Gastrocnemius medialis (tissue), 4 donors: Measurements from ENCODE around the gene GPR153. TPM values are rescaled to one million over a fixed set of nuclear protein-coding genes. Genes with fewer than 3 reads are reported as not detected.

Experiments used
- ATAC-seq, 2 donors: fragments of 150-250 bp; one replicate each; pipeline ENCODE4 v1.9.1; 2016
- DNase-seq, 2 donors: peaks; one replicate each; pipeline ENCODE4 v3.0.0-alpha.2; 2019
- H3K27ac ChIP-seq, 4 donors: fragments of 200-600 bp; sonication (generic); 1 replicate in 1 of 4; 2 replicates in 3 of 4; pipeline ENCODE4 v1.5.1; 2016 to 2018; ENCODE audit warnings: mild to moderate bottlenecking in 2 of 4, moderate library complexity in 1 of 4
- H3K27me3 ChIP-seq, 3 donors: fragments of 200-600 bp; sonication (generic) in 2 of 3; 1 replicate in 1 of 3; 2 replicates in 2 of 3; pipeline versions ENCODE4 v1.5.1 to v1.6.0; 2016 to 2019; ENCODE audit warnings: mild to moderate bottlenecking in 1 of 3, moderate library complexity in 1 of 3
- H3K36me3 ChIP-seq, 2 donors: fragments of 200-600 bp; sonication (generic) in 1 of 2; one replicate each; pipeline ENCODE4 v1.5.1; 2017 to 2018
- H3K4me1 ChIP-seq, 2 donors: fragments of 200-600 bp; sonication (generic) in 1 of 2; one replicate each; pipeline ENCODE4 v1.5.1; 2016 to 2017; ENCODE audit warnings: mild to moderate bottlenecking in 2 of 2
- H3K4me3 ChIP-seq, 4 donors: fragments of 200-600 bp; sonication (generic) in 3 of 4; 1 replicate in 1 of 4; 2 replicates in 3 of 4; pipeline ENCODE4 v1.5.1; 2016 to 2019; ENCODE audit warnings: mild to moderate bottlenecking in 2 of 4
- H3K9me3 ChIP-seq, 3 donors: fragments of 200-600 bp; sonication (generic) in 2 of 3; 1 replicate in 1 of 3; 2 replicates in 2 of 3; pipeline ENCODE4 v1.5.1; 2016 to 2019
- CTCF ChIP-seq, 5 experiments: fragments of 450-650 bp in 3 of 5; fragments of 200-600 bp in 2 of 5; sonication (generic) in 2 of 5; IDR thresholded peaks in 4 of 5; conservative IDR thresholded peaks in 1 of 5; 1 replicate in 4 of 5; 2 replicates in 1 of 5; pipeline ENCODE4 v1.5.1; 2016 to 2019; ENCODE audit warnings: antibody characterized with exemption in 5 of 5, mild to moderate bottlenecking in 3 of 5, moderate library complexity in 3 of 5
- POLR2A ChIP-seq, 2 donors: fragments of 450-650 bp; IDR thresholded peaks; one replicate each; pipeline ENCODE4 v1.6.1; 2017; ENCODE audit warnings: antibody characterized with exemption in 2 of 2, mild to moderate bottlenecking in 2 of 2, moderate library complexity in 2 of 2
- in situ Hi-C, 4 donors: fragments of 200-750 bp; cut with MboI; loops; one replicate each; pipeline versions ENCODE4 v1.15.0 to v1.8.0; 2017; ENCODE audit warnings: low sequenced_read_pairs in 4 of 4
- intact Hi-C: fragments of 100-400 bp; cut with DNase I; formaldehyde crosslinking; loops from one replicate; pipeline ENCODE4 v1.15.1; 2023; ENCODE audit warnings: low total_unique reads
- total RNA-seq, 4 donors: library from RNA; depleted of rRNA; stranded (reverse); fragments of >200 nt; gene quantifications; one replicate each; pipeline versions ENCODE4 v1.1.0 to v1.2.3, GENCODE V29; 2016

GPR153 gene
- total RNA-seq, 4 donors from 2014 or later = 1.1 to 3.4 (median 2.0) TPM

DNA sequence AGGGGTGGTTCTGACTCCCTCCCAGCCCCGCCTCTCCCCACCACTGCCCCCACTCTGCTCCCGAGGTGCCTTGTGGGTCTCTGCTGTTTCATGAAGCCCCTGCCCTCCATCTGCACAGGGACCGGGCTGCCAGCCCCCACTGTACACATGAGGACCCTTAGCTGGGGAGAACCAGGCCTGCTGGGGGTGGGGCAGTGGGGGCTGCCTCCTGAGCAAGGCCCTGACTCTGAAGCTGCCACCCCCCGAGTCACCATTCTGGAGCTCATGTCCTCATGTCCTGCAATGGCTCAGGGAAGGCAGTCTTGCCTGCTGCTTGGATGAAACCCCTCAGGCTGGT is 8.6 kb downstream of the GPR153 start:
- Histone ChIP-seq H3K27me3 (peaks cover 14 to 29% (median 15%) of the 10 kb centered on the region in 3 donors), H3K36me3 (no peaks in the 10 kb centered on the region), H3K27ac (no peak overlapping the region), H3K9me3 (no peaks in the 10 kb centered on the region), H3K4me1 (no peaks in the 10 kb centered on the region), H3K4me3 (no peak overlapping the region)
- ATAC-seq = no peak
- TF ChIP-seq POLR2A (IDR thresholded peaks at IDR 0.05) (no peak), CTCF (IDR thresholded peaks at IDR 0.05 in 4 of 5, conservative IDR thresholded peaks at IDR 0.05 in 1 of 5) (no peak)
- in situ Hi-C loops (loop anchor here in 2 of 4 donors (10.0 kb wide), 2 partner anchors 92 to 152 kb away; no protein-coding TSS in a partner anchor), intact Hi-C loops (no loop called here)
- DNase-seq = no peak

GRCh38 chr1:6251681-6252373 is 9.1 kb downstream of the GPR153 start:
- no peak overlapping the region for H3K27ac ChIP-seq

DNA sequence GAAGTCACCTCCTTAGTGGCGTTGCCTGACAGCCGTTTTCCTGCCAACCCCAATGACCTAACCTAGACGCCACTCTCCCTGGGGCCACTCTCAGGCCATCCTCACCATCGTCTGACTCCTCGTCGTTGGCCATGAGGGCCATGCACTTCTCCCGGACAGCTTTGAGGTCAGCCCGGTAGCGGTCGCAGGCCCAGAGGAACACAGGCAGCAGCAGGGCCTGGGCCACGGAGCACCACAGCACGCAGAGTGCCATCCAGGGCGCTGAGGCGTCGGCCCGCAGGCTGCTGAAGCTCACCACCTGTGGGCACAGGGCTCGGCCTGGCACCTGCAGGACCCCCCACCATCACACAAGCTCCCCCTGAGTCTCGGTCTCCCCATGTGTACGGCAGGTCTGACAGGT is 9.7 kb downstream of the GPR153 start:
- Histone ChIP-seq H3K9me3 (no peaks in the 10 kb centered on the region), H3K4me1 (no peaks in the 10 kb centered on the region), H3K4me3 (no peak overlapping the region), H3K27me3 (peaks cover 17 to 35% (median 18%) of the 10 kb centered on the region in 3 donors), H3K27ac (no peak overlapping the region), H3K36me3 (no peaks in the 10 kb centered on the region)
- intact Hi-C loops = no loop called here
- ATAC-seq (no peak), DNase-seq (no peak)
- TF ChIP-seq CTCF (IDR thresholded peaks at IDR 0.05 in 4 of 5, conservative IDR thresholded peaks at IDR 0.05 in 1 of 5) (no peak), POLR2A (IDR thresholded peaks at IDR 0.05) (no peak)
- in situ Hi-C loops = loop anchor here in 2 of 4 donors (10.0 kb wide), 2 partner anchors 94 to 154 kb away; no protein-coding TSS in a partner anchor

More at GRCh38 chr1:6251681-6252373, 9.1 kb downstream of the GPR153 start:
- Histone ChIP-seq H3K9me3 (no peaks in the 10 kb centered on the region), H3K4me1 (no peaks in the 10 kb centered on the region), H3K4me3 (no peak overlapping the region), H3K36me3 (no peaks in the 10 kb centered on the region), H3K27me3 (peaks cover 14 to 30% (median 15%) of the 10 kb centered on the region in 3 donors)
- ATAC-seq = no peak
- no peak for DNase-seq
- in situ Hi-C loops (loop anchor here in 2 of 4 donors (10.0 kb wide), 2 partner anchors 93 to 153 kb away; no protein-coding TSS in a partner anchor), intact Hi-C loops (no loop called here)
- TF ChIP-seq POLR2A (IDR thresholded peaks at IDR 0.05) = no peak
- no peak for TF ChIP-seq CTCF (IDR thresholded peaks at IDR 0.05 in 4 of 5, conservative IDR thresholded peaks at IDR 0.05 in 1 of 5)

GRCh38 chr1:6249739-6250689 is 10.9 kb downstream of the GPR153 start:
- no peak overlapping the region for H3K27ac ChIP-seq
- peaks cover 22 to 46% (median 29%) of the 10 kb centered on the region in 3 donors for H3K27me3 ChIP-seq
- no peak for TF ChIP-seq POLR2A (IDR thresholded peaks at IDR 0.05)
- no peak for TF ChIP-seq CTCF (IDR thresholded peaks at IDR 0.05 in 4 of 5, conservative IDR thresholded peaks at IDR 0.05 in 1 of 5)
- in situ Hi-C loops (loop anchor here (5.0 to 25.0 kb wide), 4 partner anchors 95 to 162 kb away; partner anchors contain the start of genes ESPN (in 1 of the 4) and HES2 (in 1 of the 4)), intact Hi-C loops (loop anchor here (5.0 kb wide), 1 partner anchor 32 kb away; no protein-coding TSS in a partner anchor)
- H3K36me3 ChIP-seq = no peaks in the 10 kb centered on the region
- ATAC-seq (no peak), DNase-seq (no peak)
- no peaks in the 10 kb centered on the region for H3K9me3 ChIP-seq
- no peak overlapping the region for H3K4me3 ChIP-seq
- no peaks in the 10 kb centered on the region for H3K4me1 ChIP-seq
